CD8-positive, alpha-beta memory T cell (primary cell): Measurements from ENCODE around the gene KIAA1671. TPM values are rescaled to one million over a fixed set of nuclear protein-coding genes. Genes with fewer than 3 reads are reported as not detected.
A peak's percentile ranks its signal among the peaks of the same experiment; 100 is the strongest.
"Not testable (repeated sequence)": the region's sequence is repeated elsewhere in the genome, so short reads cannot be mapped to it uniquely, and the experiment has no call there.

Experiments used
- CTCF ChIA-PET: fragments of 350-600 bp; sonication (Branson Sonifier 250); formaldehyde crosslinking; loops from one replicate; lab custom pipeline; 2021; ENCODE audit warnings: antibody characterized with exemption; lab: Charles Lee
- POLR2A ChIA-PET: fragments of 350-600 bp; sonication (Branson Sonifier 250); formaldehyde crosslinking; loops from one replicate; lab custom pipeline; 2021; ENCODE audit warnings: antibody characterized with exemption; lab: Charles Lee
- DNase-seq, 5 donors: peaks; one replicate each; pipeline versions ENCODE4 v3.0.0 to v3.0.0-alpha.2; 2020 to 2022; ENCODE audit warnings: mixed read lengths in 1 of 5
- H3K27ac ChIP-seq: one replicate; pipeline ENCODE4 v1.7.0; 2013; ENCODE audit warnings: low read depth, mild to moderate bottlenecking, low read length, moderate library complexity
- H3K27me3 ChIP-seq: 2 replicates; pipeline ENCODE4 v1.7.0; 2013; ENCODE audit warnings: low read length, mild to moderate bottlenecking; ENCODE audit not compliant: insufficient read depth, poor library complexity, severe bottlenecking
- H3K36me3 ChIP-seq: 2 replicates; pipeline ENCODE4 v1.7.0; 2013; ENCODE audit warnings: mild to moderate bottlenecking, low read length, moderate library complexity; ENCODE audit not compliant: insufficient read depth
- H3K4me1 ChIP-seq: 2 replicates; pipeline ENCODE4 v1.7.0; 2013; ENCODE audit warnings: mild to moderate bottlenecking, low read length, moderate library complexity; ENCODE audit not compliant: insufficient read depth
- H3K4me3 ChIP-seq: 2 replicates; pipeline ENCODE4 v1.7.0; 2013; ENCODE audit warnings: mild to moderate bottlenecking, low read length
- H3K9me3 ChIP-seq: 2 replicates; pipeline ENCODE4 v1.7.0; 2013; ENCODE audit warnings: mild to moderate bottlenecking, low read length
- H3K27ac Mint-ChIP-seq, 8 donors: one replicate each; pipeline ENCODE4 v1.8.0; 2020 to 2021; ENCODE audit warnings: mixed read lengths in 8 of 8, mild to moderate bottlenecking in 6 of 8, inconsistent platforms in 3 of 8, moderate library complexity in 3 of 8
- H3K27me3 Mint-ChIP-seq, 2 donors: one replicate each; pipeline ENCODE4 v1.8.0; 2020 to 2021; ENCODE audit warnings: mixed read lengths in 2 of 2, mild to moderate bottlenecking in 1 of 2, moderate library complexity in 1 of 2
- H3K36me3 Mint-ChIP-seq, 3 donors: one replicate each; pipeline ENCODE4 v1.8.0; 2020 to 2021; ENCODE audit warnings: mixed read lengths in 3 of 3, inconsistent platforms in 1 of 3, mild to moderate bottlenecking in 1 of 3
- H3K4me1 Mint-ChIP-seq, 3 donors: one replicate each; pipeline ENCODE4 v1.8.0; 2020 to 2021; ENCODE audit warnings: mixed read lengths in 3 of 3, inconsistent platforms in 1 of 3, mild to moderate bottlenecking in 1 of 3
- H3K4me3 Mint-ChIP-seq, 7 donors: one replicate each; pipeline ENCODE4 v1.8.0; 2020 to 2021; ENCODE audit warnings: mixed read lengths in 7 of 7, mild to moderate bottlenecking in 6 of 7, moderate library complexity in 4 of 7, inconsistent platforms in 2 of 7
- H3K9me3 Mint-ChIP-seq, 5 donors: one replicate each; pipeline ENCODE4 v1.8.0; 2020 to 2022; ENCODE audit warnings: mixed read lengths in 5 of 5, mild to moderate bottlenecking in 3 of 5, moderate library complexity in 2 of 5, inconsistent platforms in 1 of 5
- polyA plus RNA-seq: library from polyadenylated mRNA; unstranded; fragments of 300-500 nt; fragmentation: Illumina TruSeq; gene quantifications from one replicate; pipeline ENCODE4 v1.2.3, GENCODE V29; 2021
- total RNA-seq, 2 experiments: library from RNA; stranded (reverse); gene quantifications; one replicate each; pipeline ENCODE4 v1.2.3, GENCODE V29; 2021

KIAA1671 gene
- total and polyA plus RNA-seq, 3 experiments from 2014 or later: 2.6 to 14.7 (median 13.8) TPM

DNA sequence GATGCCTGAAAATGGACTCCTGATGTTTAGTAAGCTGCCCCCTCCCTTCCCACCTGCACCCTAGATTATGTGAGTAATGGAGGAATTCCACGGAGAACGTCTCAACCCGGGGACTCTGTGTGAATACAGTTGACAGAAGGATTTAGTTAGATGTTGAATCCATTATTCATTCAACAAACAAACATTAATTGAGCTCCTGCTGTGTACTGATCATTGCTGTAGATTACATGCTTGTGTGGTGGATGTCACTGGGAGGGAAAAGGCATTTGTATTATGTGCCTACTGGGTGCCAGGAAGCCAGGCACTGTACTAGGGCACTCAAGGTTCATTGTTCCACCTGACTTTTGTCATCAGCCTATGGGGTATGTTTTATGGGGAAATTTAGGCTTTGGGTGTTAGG lies 224.3 kb downstream of the KIAA1671 start:
- no peaks in the 10 kb centered on the region for H3K27me3 ChIP-seq
- H3K9me3 ChIP-seq: no peaks in the 10 kb centered on the region
- peaks cover 10 to 54% (median 14%) of the 10 kb centered on the region in 3 donors for H3K36me3 Mint-ChIP-seq
- POLR2A ChIA-PET: no interaction called here
- peaks cover 0 to 1% of the 10 kb centered on the region in 2 donors for H3K27me3 Mint-ChIP-seq
- H3K4me3 ChIP-seq: no peak overlapping the region
- H3K27ac Mint-ChIP-seq: no peak overlapping the region
- no peak overlapping the region for H3K4me3 Mint-ChIP-seq
- peaks cover 0 to 7% (median 0%) of the 10 kb centered on the region in 5 donors for H3K9me3 Mint-ChIP-seq
- DNase-seq: no peak
- CTCF ChIA-PET: no interaction called here
- no peaks in the 10 kb centered on the region for H3K4me1 ChIP-seq
- H3K36me3 ChIP-seq: no peaks in the 10 kb centered on the region
- no peaks in the 10 kb centered on the region for H3K4me1 Mint-ChIP-seq
- no peak overlapping the region for H3K27ac ChIP-seq

DNA sequence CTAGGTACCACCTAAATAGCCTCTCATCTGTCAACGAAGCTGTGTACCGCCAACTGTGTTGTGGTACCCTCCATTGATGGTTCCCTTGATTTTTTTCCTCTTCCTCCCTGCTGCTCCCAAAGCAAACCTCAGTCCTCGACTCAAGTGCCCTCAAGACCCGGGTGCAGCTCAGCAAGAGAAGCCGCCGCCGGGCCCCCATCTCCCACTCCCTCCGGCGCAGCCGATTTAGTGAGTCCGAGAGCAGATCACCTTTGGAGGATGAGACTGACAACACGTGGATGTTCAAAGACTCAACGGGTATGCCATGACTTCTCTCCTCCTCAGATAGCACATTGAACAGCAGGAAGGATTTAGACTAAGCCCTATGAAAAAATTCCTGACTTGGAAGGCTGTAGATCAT lies 224.7 kb downstream of the KIAA1671 start:
- Mint-ChIP-seq H3K27ac (no peak overlapping the region), H3K9me3 (peaks cover 0 to 7% (median 0%) of the 10 kb centered on the region in 5 donors), H3K4me1 (no peaks in the 10 kb centered on the region), H3K36me3 (peaks cover 9 to 56% (median 14%) of the 10 kb centered on the region in 3 donors), H3K27me3 (peaks cover 0 to 1% of the 10 kb centered on the region in 2 donors), H3K4me3 (no peak overlapping the region)
- no peak for DNase-seq
- no peaks in the 10 kb centered on the region for H3K27me3 ChIP-seq
- CTCF ChIA-PET: no interaction called here
- no peaks in the 10 kb centered on the region for H3K4me1 ChIP-seq
- H3K4me3 ChIP-seq: no peak overlapping the region
- H3K27ac ChIP-seq: no peak overlapping the region
- H3K36me3 ChIP-seq: no peaks in the 10 kb centered on the region
- POLR2A ChIA-PET: no interaction called here
- H3K9me3 ChIP-seq: no peaks in the 10 kb centered on the region

DNA sequence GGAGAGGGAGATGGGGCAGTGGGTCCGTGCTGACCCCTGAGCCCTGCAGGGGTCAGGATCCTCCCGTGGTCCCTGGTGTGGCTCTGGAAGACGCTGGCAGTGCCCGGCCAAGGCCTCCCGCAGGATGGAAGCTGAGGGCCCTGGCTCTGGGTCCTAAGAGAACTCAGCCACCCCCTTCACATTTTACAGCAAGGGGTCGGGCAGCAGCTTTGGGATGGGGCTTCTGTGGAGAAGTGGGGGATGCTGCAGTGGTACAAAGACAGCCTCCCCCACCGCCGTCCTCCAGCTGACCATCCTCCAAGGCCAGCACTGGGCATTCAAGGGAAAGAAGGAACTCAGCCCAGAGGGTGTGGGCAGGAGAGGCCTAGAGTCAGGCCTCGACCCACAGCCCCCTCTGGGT lies 225.4 kb downstream of the KIAA1671 start:
- H3K27me3 Mint-ChIP-seq: peaks cover 0 to 1% of the 10 kb centered on the region in 2 donors
- Histone ChIP-seq H3K9me3 (no peaks in the 10 kb centered on the region), H3K27me3 (no peaks in the 10 kb centered on the region), H3K4me3 (no peak overlapping the region), H3K4me1 (no peaks in the 10 kb centered on the region), H3K36me3 (no peaks in the 10 kb centered on the region), H3K27ac (no peak overlapping the region)
- H3K27ac Mint-ChIP-seq: no peak overlapping the region
- CTCF ChIA-PET: no interaction called here
- peaks cover 9 to 57% (median 14%) of the 10 kb centered on the region in 3 donors for H3K36me3 Mint-ChIP-seq
- peaks cover 0 to 7% (median 0%) of the 10 kb centered on the region in 5 donors for H3K9me3 Mint-ChIP-seq
- POLR2A ChIA-PET: no interaction called here
- no peak for DNase-seq
- no peak overlapping the region for H3K4me3 Mint-ChIP-seq
- no peaks in the 10 kb centered on the region for H3K4me1 Mint-ChIP-seq

DNA sequence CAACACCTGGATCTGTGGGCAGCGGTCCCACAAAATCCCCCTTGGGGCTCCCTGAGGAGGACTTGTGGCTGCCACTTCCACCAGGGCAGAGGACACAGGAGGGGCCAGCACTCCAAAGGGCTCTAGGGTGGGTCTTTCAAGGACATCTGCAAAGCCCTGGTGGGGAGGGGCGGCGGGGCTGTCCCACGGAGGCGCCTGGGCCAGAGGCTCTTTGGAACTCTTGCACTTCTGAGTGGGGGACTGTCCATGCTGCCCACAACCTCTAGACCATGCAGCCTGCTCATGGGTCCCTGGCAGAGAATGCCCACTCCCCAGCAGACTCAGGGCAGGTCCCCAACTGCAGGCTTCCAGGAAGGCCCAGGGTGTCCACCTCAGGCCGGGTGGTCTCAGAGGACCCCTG lies 225.8 kb downstream of the KIAA1671 start:
- H3K4me1 ChIP-seq, H3K27ac ChIP-seq, H3K9me3 ChIP-seq, POLR2A ChIA-PET, H3K27me3 Mint-ChIP-seq, H3K9me3 Mint-ChIP-seq, H3K4me1 Mint-ChIP-seq, H3K36me3 ChIP-seq, CTCF ChIA-PET, H3K27me3 ChIP-seq, H3K4me3 ChIP-seq, DNase-seq: not testable (repeated sequence)
- Mint-ChIP-seq H3K4me3 (peak overlapping the region in 6 of 7 donors; percentile 52 to 72 (median 64)), H3K36me3 (peaks cover 9 to 57% (median 14%) of the 10 kb centered on the region in 3 donors), H3K27ac (peak overlapping the region in 1 of 8 donors; percentile 64)

DNA sequence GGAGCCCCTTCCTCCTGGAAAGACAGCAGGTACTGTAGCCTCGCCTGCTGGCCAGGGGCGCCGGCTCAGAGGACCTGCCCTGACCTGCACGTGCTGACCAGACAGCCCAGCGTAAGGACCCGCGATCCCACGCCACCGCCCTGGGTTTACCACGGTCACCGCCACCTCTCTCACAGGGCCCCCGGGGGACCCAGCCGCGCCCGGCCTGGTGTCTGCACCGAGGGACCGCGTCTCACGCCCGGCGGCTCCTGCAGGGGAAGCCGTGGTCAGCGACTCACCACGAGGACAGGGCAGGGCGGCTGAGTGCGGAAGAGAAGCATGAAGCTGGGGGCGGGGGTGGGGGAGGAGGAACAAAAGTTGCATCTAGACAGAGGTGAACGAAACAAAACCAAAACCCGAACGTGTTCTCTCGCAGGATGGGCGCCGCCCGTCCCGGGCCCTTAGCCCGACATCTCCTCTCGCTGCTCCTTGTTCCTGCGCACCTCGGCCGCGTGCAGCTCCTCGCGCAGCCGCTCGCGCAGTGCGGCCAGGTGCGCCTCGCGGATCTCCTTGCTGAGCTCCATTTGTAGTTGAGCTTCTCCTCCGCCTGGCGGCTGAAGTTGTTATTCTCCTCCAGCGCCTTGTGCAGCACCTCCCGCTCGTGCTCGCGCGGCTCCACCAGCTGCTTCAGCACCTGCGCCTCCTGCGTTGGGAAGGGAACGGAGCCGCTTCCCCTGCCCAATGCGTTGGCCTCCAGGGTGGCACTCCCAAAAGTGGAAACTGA lies 226.5 kb downstream of the KIAA1671 start:
- H3K4me1 Mint-ChIP-seq, H3K9me3 Mint-ChIP-seq, H3K4me3 ChIP-seq: not testable (repeated sequence)

DNA sequence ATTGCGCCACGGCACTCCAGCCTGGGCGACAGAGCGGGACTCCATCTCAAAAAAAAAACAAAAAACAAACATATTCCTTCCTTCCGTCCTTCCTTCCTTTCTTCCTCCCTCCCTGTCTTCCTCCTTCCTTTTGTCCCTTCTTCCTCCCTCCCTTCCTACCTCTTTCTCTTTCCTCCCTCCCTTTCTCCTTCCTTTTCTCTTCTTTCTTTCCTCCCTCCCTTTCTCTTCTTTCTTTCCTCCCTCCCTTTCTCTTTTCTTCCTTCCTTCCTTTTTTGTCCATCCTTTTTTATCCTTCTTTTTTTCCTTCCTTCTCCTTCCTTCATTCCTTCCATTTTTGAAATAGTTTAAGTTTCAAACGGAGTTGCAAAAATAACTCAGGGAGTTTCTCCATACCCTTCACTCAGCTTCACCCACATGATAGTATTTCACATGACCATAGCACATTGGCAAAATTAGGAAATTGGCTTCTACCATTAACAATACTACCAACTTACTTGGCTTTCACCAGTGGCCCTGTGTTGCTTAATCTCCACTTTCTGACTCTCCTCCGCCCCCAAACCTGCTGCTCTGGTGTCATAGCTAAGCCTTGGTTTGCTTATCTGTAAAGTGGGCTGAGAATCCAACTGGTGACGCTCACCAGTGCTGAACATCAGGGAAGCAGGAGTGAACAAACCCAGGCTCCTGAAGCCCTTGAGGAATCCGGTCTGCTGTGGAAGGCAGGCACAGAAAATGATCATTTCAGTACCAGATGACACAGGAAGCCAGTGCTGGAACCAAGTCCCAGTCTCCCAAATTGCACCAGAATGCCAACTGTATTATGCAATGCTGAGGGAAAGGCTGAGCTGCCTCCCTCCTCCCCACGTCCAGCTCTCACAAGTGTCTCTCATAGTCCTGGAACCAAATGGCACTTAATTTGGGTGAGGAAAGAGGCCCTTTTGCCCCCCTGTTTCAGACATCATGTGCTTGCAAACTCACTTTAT lies 229.9 kb downstream of the KIAA1671 start:
- DNase-seq: no peak
- H3K36me3 Mint-ChIP-seq: peaks cover 11 to 48% (median 20%) of the 10 kb centered on the region in 3 donors
- peak overlapping the region in 1 of 7 donors; percentile 38 for H3K4me3 Mint-ChIP-seq
- CTCF ChIA-PET: interaction anchor here (1.0 kb wide), 1 partner anchor 20 kb away, joined by 3 read pairs; no protein-coding TSS in a partner anchor
- Histone ChIP-seq H3K36me3 (no peaks in the 10 kb centered on the region), H3K27ac (no peak overlapping the region), H3K4me1 (no peaks in the 10 kb centered on the region), H3K9me3 (no peaks in the 10 kb centered on the region), H3K27me3 (no peaks in the 10 kb centered on the region), H3K4me3 (no peak overlapping the region)
- POLR2A ChIA-PET: interaction anchor here (0.7 kb wide), 1 partner anchor 101 kb away, joined by 3 read pairs; no protein-coding TSS in a partner anchor
- peaks cover 0 to 7% (median 0%) of the 10 kb centered on the region in 5 donors for H3K9me3 Mint-ChIP-seq
- H3K27ac Mint-ChIP-seq: peak overlapping the region in 2 of 8 donors; percentile 29 to 71
- peaks cover 0 to 1% of the 10 kb centered on the region in 2 donors for H3K27me3 Mint-ChIP-seq
- H3K4me1 Mint-ChIP-seq: no peaks in the 10 kb centered on the region

More for the DNA sequence above, 226.5 kb downstream of the KIAA1671 start:
- Mint-ChIP-seq H3K36me3 (peaks cover 10 to 59% (median 14%) of the 10 kb centered on the region in 3 donors), H3K4me3 (peak overlapping the region in 2 of 7 donors; percentile 26 to 29)
- H3K27me3 ChIP-seq, H3K27ac Mint-ChIP-seq, H3K27me3 Mint-ChIP-seq, H3K9me3 ChIP-seq, H3K27ac ChIP-seq, H3K4me1 ChIP-seq, H3K36me3 ChIP-seq, CTCF ChIA-PET, POLR2A ChIA-PET: not testable (repeated sequence)
- DNase-seq: peak in 2 of 5 donors; percentile 6 to 52

DNA sequence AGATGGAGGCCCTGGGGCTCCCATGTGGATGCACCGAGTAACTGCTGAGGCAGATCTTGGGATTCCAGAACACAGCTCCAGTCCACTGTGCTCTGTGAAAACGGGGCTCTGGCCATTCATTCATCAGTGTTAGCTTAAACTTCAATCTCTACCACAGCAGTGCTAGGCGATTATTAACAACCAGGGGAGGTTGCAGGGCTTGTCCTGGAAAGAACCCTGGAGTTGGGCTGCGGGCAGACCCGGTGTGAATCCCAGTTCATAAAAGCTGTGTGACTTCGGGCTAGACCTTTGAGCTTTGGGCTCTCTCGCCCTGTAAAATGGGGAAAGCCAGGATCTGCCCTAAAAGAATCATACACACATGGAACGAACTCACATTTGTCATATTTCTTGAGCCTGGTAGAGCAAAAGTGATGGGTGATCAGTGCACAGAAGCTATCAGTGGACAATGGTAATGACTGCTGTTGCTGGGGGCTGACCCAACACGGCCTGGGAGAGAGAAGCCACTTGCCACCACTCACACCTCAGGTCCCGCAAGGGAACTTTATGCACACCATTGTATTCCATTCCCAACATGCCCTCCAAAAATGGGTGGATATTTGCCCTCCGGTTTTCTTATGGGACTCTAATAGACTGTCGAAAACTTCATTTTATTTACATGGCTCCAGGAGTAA lies 231.6 kb downstream of the KIAA1671 start:
- H3K36me3 ChIP-seq: no peaks in the 10 kb centered on the region
- Mint-ChIP-seq H3K27me3 (peaks cover 0 to 1% of the 10 kb centered on the region in 2 donors), H3K4me3 (no peak overlapping the region), H3K27ac (peak overlapping the region in 1 of 8 donors; percentile 43), H3K9me3 (peaks cover 0 to 7% (median 0%) of the 10 kb centered on the region in 5 donors), H3K4me1 (no peaks in the 10 kb centered on the region), H3K36me3 (peaks cover 10 to 44% (median 19%) of the 10 kb centered on the region in 3 donors)
- H3K27me3 ChIP-seq: no peaks in the 10 kb centered on the region
- POLR2A ChIA-PET: no interaction called here
- DNase-seq: no peak
- no peaks in the 10 kb centered on the region for H3K4me1 ChIP-seq
- H3K27ac ChIP-seq: no peak overlapping the region
- CTCF ChIA-PET: interaction anchor here (1.2 kb wide), 1 partner anchor 73 kb away, joined by 3 read pairs; no protein-coding TSS in a partner anchor
- no peaks in the 10 kb centered on the region for H3K9me3 ChIP-seq
- H3K4me3 ChIP-seq: no peak overlapping the region
